Panc1 (cell line): ENCODE data around the gene SMOC2. TPM values are rescaled to one million over a fixed set of nuclear protein-coding genes. Genes with fewer than 3 reads are reported as not detected.

ENCODE experiments used
- ATAC-seq: fragments of 200-7000 bp; cut with Tn5 transposase; 2 replicates; pipeline ENCODE4 v1.9.1; 2020; ENCODE audit warnings: mild to moderate bottlenecking, moderate library complexity
- BruUV-seq: library from RNA; stranded (reverse); fragments of 400-500 nt; replicated peaks from 2 replicates; lab custom pipeline; 2021; lab: Mats Ljungman, UMichigan
- CTCF ChIA-PET: fragments of 300-600 bp; sonication (Branson Sonifier 250); formaldehyde crosslinking; loops from one replicate; lab custom pipeline; 2022; ENCODE audit warnings: antibody characterized with exemption; lab: Charles Lee
- POLR2A ChIA-PET: fragments of 300-600 bp; sonication (Branson Sonifier 250); formaldehyde crosslinking; loops from one replicate; lab custom pipeline; 2022; ENCODE audit warnings: antibody characterized with exemption; lab: Charles Lee
- DNase-seq: peaks from one replicate; pipeline ENCODE4 v3.0.0-alpha.2; 2010; ENCODE audit warnings: low read depth, low spot score
- H3K27ac ChIP-seq: 2 replicates; pipeline ENCODE4 v1.5.1; 2011; ENCODE audit warnings: mild to moderate bottlenecking, low read length, inconsistent platforms
- H3K27me3 ChIP-seq: fragments of 200-500 bp; sonication (Bioruptor generic); 2 replicates; pipeline ENCODE4 v1.6.0; 2014; ENCODE audit warnings: low read length, inconsistent platforms; ENCODE audit not compliant: control insufficient read depth, insufficient read depth
- H3K36me3 ChIP-seq: fragments of 200-500 bp; sonication (Bioruptor generic); 2 replicates; pipeline ENCODE4 v1.5.1; 2014; ENCODE audit warnings: inconsistent platforms, mild to moderate bottlenecking, low read length, moderate library complexity; ENCODE audit not compliant: control insufficient read depth, insufficient read depth
- H3K4me1 ChIP-seq: 2 replicates; pipeline ENCODE4 v1.5.1; 2011; ENCODE audit warnings: inconsistent platforms, mild to moderate bottlenecking, low read length, moderate library complexity; ENCODE audit not compliant: control insufficient read depth, insufficient read depth
- H3K4me3 ChIP-seq, 2 experiments: 2 replicates each; pipeline ENCODE4 v1.5.1; 2011 to 2012; ENCODE audit warnings: low read depth in 2 of 2, low read length in 2 of 2, mild to moderate bottlenecking in 2 of 2, inconsistent platforms in 1 of 2, moderate library complexity in 1 of 2
- H3K9me3 ChIP-seq: fragments of 200-500 bp; sonication (Bioruptor generic); 2 replicates; pipeline ENCODE4 v1.5.1; 2014; ENCODE audit warnings: low read depth, mild to moderate bottlenecking, inconsistent platforms, low read length, moderate library complexity; ENCODE audit not compliant: control insufficient read depth, insufficient read depth
- CTCF ChIP-seq: fragments of 450-650 bp; IDR thresholded peaks from 2 replicates; pipeline ENCODE4 v1.5.1; 2017; ENCODE audit warnings: mild to moderate bottlenecking
- POLR2AphosphoS5 ChIP-seq: IDR thresholded peaks from 2 replicates; pipeline ENCODE4 v1.6.1; 2012; ENCODE audit warnings: mild to moderate bottlenecking, low read depth, low read length, moderate library complexity
- REST ChIP-seq, 2 experiments: IDR thresholded peaks; 2 replicates each; pipeline ENCODE4 v1.6.1; 2011 to 2012; ENCODE audit warnings: low read depth in 2 of 2, control low read depth in 1 of 2, low read length in 1 of 2, mild to moderate bottlenecking in 1 of 2, moderate library complexity in 1 of 2; ENCODE audit not compliant: insufficient read depth in 1 of 2
- SIN3A ChIP-seq: IDR thresholded peaks from 2 replicates; pipeline ENCODE4 v1.6.1; 2012; ENCODE audit warnings: low read depth, mild to moderate bottlenecking, low read length, moderate library complexity, borderline replicate concordance; ENCODE audit not compliant: insufficient read depth
- TCF7L2 ChIP-seq: IDR thresholded peaks from 2 replicates; pipeline ENCODE4 v1.6.1; 2011; ENCODE audit warnings: mild to moderate bottlenecking, low read depth, low read length, inconsistent platforms
- in situ Hi-C: cut with HindIII; loops from 2 replicates; pipeline ENCODE4 v1.10.0; 2016; ENCODE audit warnings: low sequenced_read_pairs, low pct_unique_long_range_greater_than_20kb
- intact Hi-C: fragments of 100-400 bp; cut with micrococcal nuclease; formaldehyde crosslinking; loops from one replicate; pipeline ENCODE4 v1.10.0; 2022; ENCODE audit not compliant: unreplicated experiment
- total RNA-seq: library from RNA; stranded (reverse); gene quantifications from one replicate; pipeline ENCODE4 v1.2.1, GENCODE V29; 2021; ENCODE audit not compliant: unreplicated experiment

SMOC2 gene
- total RNA-seq, 1 experiment from 2014 or later = 0.13 TPM

- ChIA-PET POLR2A (no interaction called here), CTCF (no interaction called here)
- H3K4me3 ChIP-seq = no peak overlapping the region
- no peak overlapping the region for H3K27ac ChIP-seq
- intact Hi-C loops (no loop called here), in situ Hi-C loops (no loop called here)
- DNase-seq = no peak
- H3K4me1 ChIP-seq = no peaks in the 10 kb centered on the region
- TF ChIP-seq REST (IDR thresholded peaks at IDR 0.05; ENCODE audit: insufficient read depth in 1 of 2, low read depth in 2 of 2, low read length in 1 of 2) (no peak), POLR2AphosphoS5 (no peak), SIN3A (no peak), TCF7L2 (no peak), CTCF (no peak)
- no peaks in the 10 kb centered on the region for H3K9me3 ChIP-seq
- ATAC-seq = no peak; the same call in 1 of the 2 replicates
- H3K27me3 ChIP-seq = peaks cover 13% of the 10 kb centered on the region
- H3K36me3 ChIP-seq = no peaks in the 10 kb centered on the region
- no TSS peak for BruUV-seq
Measured at GRCh38 chr6:168432196-168432595, 8.8 kb upstream of the SMOC2 start.

- no peaks in the 10 kb centered on the region for H3K36me3 ChIP-seq
- ChIA-PET CTCF (no interaction called here), POLR2A (no interaction called here)
- in situ Hi-C loops (no loop called here), intact Hi-C loops (no loop called here)
- no peak overlapping the region for H3K27ac ChIP-seq
- H3K27me3 ChIP-seq = peaks cover 24% of the 10 kb centered on the region
- no peaks in the 10 kb centered on the region for H3K4me1 ChIP-seq
- no peak overlapping the region for H3K4me3 ChIP-seq
- DNase-seq (no peak), ATAC-seq (no peak)
- no TSS peak for BruUV-seq
- H3K9me3 ChIP-seq = no peaks in the 10 kb centered on the region
- TF ChIP-seq POLR2AphosphoS5 (no peak), TCF7L2 (no peak), SIN3A (no peak), CTCF (no peak), REST (IDR thresholded peaks at IDR 0.05; ENCODE audit: insufficient read depth in 1 of 2, low read depth in 2 of 2, low read length in 1 of 2) (no peak)
Measured at GRCh38 chr6:168433898-168434297, 7.1 kb upstream of the SMOC2 start.
